GM23338 (cell line): ENCODE measurements around the gene CAPS.
A peak's percentile ranks its signal among the peaks of the same experiment; 100 is the strongest.

Source experiments
- CREB1 ChIP-seq: fragments of 250-450 bp; sonication (Bioruptor Pico); IDR thresholded peaks from 2 replicates; pipeline ENCODE4 v1.5.0; 2020; ENCODE audit warnings: low read depth, mild to moderate bottlenecking, moderate library complexity
- CTCF ChIP-seq, 2 experiments: fragments of 200-600 bp in 1 of 2; sonication (generic) in 1 of 2; conservative IDR thresholded peaks; 2 replicates each; pipeline versions ENCODE4 v1.5.1 to v1.6.1; 2016 to 2017; ENCODE audit warnings: antibody characterized with exemption in 2 of 2, low read depth in 2 of 2, mild to moderate bottlenecking in 2 of 2, moderate library complexity in 1 of 2
- ETS1 ChIP-seq: IDR thresholded peaks from 2 replicates; pipeline ENCODE4 v1.6.1; 2016; ENCODE audit warnings: antibody characterized with exemption
- EZH2 ChIP-seq: fragments of 200-600 bp; sonication (generic); IDR thresholded peaks from one replicate; pipeline ENCODE4 v1.8.0; 2017; ENCODE audit warnings: antibody characterized with exemption, mild to moderate bottlenecking, low read depth; ENCODE audit not compliant: unreplicated experiment
- EZH2phosphoT487 ChIP-seq: fragments of 200-600 bp; sonication (generic); IDR thresholded peaks from one replicate; pipeline ENCODE4 v1.8.1; 2018; ENCODE audit warnings: antibody characterized with exemption; ENCODE audit not compliant: unreplicated experiment
- JUNB ChIP-seq: IDR thresholded peaks from one replicate; pipeline ENCODE4 v1.6.1; 2016; ENCODE audit warnings: antibody characterized with exemption; ENCODE audit not compliant: unreplicated experiment
- NANOG ChIP-seq: IDR thresholded peaks from 2 replicates; pipeline ENCODE4 v1.6.1; 2016; ENCODE audit warnings: antibody characterized with exemption, borderline replicate concordance
- POLR2AphosphoS5 ChIP-seq: IDR thresholded peaks from 2 replicates; pipeline ENCODE4 v1.6.1; 2016; ENCODE audit warnings: antibody characterized with exemption, low read depth
- REST ChIP-seq: IDR thresholded peaks from one replicate; pipeline ENCODE4 v1.6.1; 2018; ENCODE audit warnings: antibody characterized with exemption; ENCODE audit not compliant: unreplicated experiment
- ZNF331 ChIP-seq: fragments of 250-450 bp; sonication (Bioruptor Pico); IDR thresholded peaks from 2 replicates; pipeline ENCODE4 v1.5.0; 2020; ENCODE audit warnings: low read depth, mild to moderate bottlenecking, moderate library complexity
- TF ChIP-seq, protein P1 (sequence below): fragments of 250-450 bp; sonication (Bioruptor Pico); IDR thresholded peaks from 2 replicates; pipeline ENCODE4 v1.5.0; 2020; ENCODE audit warnings: mild to moderate bottlenecking, moderate library complexity

DNA sequence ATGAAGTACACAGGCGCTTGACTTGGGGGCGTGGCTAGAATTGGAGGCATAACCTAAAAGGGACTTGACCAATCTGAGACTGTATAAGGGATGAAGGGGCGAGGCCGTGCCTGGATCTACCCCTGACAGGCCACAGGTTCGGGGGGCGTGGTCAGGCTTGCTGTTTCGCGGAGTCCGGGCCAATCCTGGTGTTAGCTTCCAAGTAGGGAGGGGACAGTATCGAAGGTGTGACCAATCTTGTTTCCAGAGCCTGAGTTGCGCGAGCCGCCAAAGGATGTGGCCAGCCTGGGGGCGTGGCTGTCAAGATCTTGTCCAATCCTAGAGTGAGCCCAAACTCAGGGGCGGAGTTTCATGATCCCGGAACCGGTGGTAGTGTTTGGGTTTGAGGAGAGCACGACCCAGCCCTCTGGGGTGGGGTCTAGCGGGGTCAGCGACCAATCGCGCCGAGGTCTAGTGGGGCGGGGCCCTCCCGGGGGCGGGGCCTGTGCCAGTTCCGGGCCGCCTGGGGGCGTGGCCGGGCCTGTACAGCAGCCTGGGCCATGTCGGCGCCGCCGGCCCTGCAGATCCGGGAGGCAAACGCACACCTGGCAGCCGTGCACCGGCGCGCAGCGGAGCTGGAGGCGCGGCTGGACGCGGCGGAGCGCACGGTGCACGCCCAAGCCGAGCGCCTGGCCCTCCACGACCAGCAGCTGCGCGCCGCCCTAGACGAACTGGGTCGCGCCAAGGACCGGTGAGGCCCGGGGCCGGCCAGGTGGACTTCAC lies 9.5 kb upstream of the CAPS start, which contains the start of gene VMAC:
- TF ChIP-seq POLR2AphosphoS5 (peak; percentile 56), CTCF (conservative IDR thresholded peaks at IDR 0.05; ENCODE audit: low read depth in 2 of 2) (no peak), EZH2phosphoT487 (no peak), CREB1 (CRISPR knock-in tag) (0 out of 2 replicates have a peak, but pooled peaks have one; percentile 22), REST (no peak), EZH2 (no peak), NANOG (no peak), ETS1 (no peak), ZNF331 (CRISPR knock-in tag) (no peak), JUNB (no peak)
- TF ChIP-seq, protein P1, sequence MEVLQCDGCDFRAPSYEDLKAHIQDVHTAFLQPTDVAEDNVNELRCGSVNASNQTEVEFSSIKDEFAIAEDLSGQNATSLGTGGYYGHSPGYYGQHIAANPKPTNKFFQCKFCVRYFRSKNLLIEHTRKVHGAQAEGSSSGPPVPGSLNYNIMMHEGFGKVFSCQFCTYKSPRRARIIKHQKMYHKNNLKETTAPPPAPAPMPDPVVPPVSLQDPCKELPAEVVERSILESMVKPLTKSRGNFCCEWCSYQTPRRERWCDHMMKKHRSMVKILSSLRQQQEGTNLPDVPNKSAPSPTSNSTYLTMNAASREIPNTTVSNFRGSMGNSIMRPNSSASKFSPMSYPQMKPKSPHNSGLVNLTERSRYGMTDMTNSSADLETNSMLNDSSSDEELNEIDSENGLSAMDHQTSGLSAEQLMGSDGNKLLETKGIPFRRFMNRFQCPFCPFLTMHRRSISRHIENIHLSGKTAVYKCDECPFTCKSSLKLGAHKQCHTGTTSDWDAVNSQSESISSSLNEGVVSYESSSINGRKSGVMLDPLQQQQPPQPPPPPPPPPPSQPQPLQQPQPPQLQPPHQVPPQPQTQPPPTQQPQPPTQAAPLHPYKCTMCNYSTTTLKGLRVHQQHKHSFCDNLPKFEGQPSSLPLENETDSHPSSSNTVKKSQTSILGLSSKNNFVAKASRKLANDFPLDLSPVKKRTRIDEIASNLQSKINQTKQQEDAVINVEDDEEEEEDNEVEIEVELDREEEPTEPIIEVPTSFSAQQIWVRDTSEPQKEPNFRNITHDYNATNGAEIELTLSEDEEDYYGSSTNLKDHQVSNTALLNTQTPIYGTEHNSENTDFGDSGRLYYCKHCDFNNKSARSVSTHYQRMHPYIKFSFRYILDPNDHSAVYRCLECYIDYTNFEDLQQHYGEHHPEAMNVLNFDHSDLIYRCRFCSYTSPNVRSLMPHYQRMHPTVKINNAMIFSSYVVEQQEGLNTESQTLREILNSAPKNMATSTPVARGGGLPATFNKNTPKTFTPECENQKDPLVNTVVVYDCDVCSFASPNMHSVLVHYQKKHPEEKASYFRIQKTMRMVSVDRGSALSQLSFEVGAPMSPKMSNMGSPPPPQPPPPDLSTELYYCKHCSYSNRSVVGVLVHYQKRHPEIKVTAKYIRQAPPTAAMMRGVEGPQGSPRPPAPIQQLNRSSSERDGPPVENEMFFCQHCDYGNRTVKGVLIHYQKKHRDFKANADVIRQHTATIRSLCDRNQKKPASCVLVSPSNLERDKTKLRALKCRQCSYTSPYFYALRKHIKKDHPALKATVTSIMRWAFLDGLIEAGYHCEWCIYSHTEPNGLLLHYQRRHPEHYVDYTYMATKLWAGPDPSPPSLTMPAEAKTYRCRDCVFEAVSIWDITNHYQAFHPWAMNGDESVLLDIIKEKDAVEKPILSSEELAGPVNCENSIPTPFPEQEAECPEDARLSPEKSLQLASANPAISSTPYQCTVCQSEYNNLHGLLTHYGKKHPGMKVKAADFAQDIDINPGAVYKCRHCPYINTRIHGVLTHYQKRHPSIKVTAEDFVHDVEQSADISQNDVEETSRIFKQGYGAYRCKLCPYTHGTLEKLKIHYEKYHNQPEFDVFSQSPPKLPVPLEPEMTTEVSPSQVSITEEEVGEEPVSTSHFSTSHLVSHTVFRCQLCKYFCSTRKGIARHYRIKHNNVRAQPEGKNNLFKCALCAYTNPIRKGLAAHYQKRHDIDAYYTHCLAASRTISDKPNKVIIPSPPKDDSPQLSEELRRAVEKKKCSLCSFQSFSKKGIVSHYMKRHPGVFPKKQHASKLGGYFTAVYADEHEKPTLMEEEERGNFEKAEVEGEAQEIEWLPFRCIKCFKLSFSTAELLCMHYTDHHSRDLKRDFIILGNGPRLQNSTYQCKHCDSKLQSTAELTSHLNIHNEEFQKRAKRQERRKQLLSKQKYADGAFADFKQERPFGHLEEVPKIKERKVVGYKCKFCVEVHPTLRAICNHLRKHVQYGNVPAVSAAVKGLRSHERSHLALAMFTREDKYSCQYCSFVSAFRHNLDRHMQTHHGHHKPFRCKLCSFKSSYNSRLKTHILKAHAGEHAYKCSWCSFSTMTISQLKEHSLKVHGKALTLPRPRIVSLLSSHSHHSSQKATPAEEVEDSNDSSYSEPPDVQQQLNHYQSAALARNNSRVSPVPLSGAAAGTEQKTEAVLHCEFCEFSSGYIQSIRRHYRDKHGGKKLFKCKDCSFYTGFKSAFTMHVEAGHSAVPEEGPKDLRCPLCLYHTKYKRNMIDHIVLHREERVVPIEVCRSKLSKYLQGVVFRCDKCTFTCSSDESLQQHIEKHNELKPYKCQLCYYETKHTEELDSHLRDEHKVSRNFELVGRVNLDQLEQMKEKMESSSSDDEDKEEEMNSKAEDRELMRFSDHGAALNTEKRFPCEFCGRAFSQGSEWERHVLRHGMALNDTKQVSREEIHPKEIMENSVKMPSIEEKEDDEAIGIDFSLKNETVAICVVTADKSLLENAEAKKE (CRISPR knock-in tag): no peak
